ENCODE measurements around the gene GREB1. TPM values are rescaled to one million over a fixed set of nuclear protein-coding genes. Genes with fewer than 3 reads are reported as not detected.

The GREB1 gene
- total RNA-seq, 1 donor from 2014 or later: 0.25 TPM

GRCh38 chr2:11683476-11683875, 149.6 kb downstream of the GREB1 start:
- no peak for DNase-seq (ENCODE audit: low read depth)

GRCh38 chr2:11683966-11684365, 150.1 kb downstream of the GREB1 start:
- DNase-seq (ENCODE audit: low read depth): no peak

- DNase-seq (ENCODE audit: low read depth): no peak
Observed at GRCh38 chr2:11684894-11685460, 151.1 kb downstream of the GREB1 start.

- no peak for DNase-seq (ENCODE audit: low read depth)
Observed at GRCh38 chr2:11685906-11686470, 152.1 kb downstream of the GREB1 start.

- no peak for DNase-seq (ENCODE audit: low read depth)
Observed at GRCh38 chr2:11687736-11688135, 153.9 kb downstream of the GREB1 start.

- peak; percentile 67 for DNase-seq (ENCODE audit: low read depth)
Observed at GRCh38 chr2:11688222-11689069, 154.6 kb downstream of the GREB1 start.

GRCh38 chr2:11691076-11691660, 157.3 kb downstream of the GREB1 start:
- DNase-seq (ENCODE audit: low read depth): no peak

Other genes starting within 250 kb of the GREB1 start
- gene ROCK2, start 189.4 kb upstream of the GREB1 start, total RNA-seq: 28.0 and 50.7 TPM in 2 replicates
- 11.8 and 12.5 TPM in 2 replicates for gene E2F6, start 67.9 kb upstream of the GREB1 start, total RNA-seq
- gene NTSR2, start 136.2 kb downstream of the GREB1 start, total RNA-seq: not detected in 2 replicates
- 33.8 and 39.9 TPM in 2 replicates for gene LPIN1, start 212.6 kb downstream of the GREB1 start, total RNA-seq

Measured in renal cortical epithelial cell (primary cell).